ENCODE results near the gene MYO18B. TPM values are rescaled to one million over a fixed set of nuclear protein-coding genes. Genes with fewer than 3 reads are reported as not detected.

Gene MYO18B
- total and polyA plus RNA-seq, 2 donors (not counting 1 experiment from before 2014, with no cell fraction given) = 0.15 TPM; not detected in 1

GRCh38 chr22:25714070-25714469, 27.9 kb upstream of the MYO18B start:
- Mint-ChIP-seq H3K4me1 (no peaks in the 10 kb centered on the region), H3K4me3 (no peak overlapping the region), H3K27me3 (no peaks in the 10 kb centered on the region), H3K9me3 (ENCODE audit: insufficient read depth) (no peaks in the 10 kb centered on the region), H3K27ac (no peak overlapping the region)
- Histone ChIP-seq H3K79me2 (ENCODE audit: control insufficient read depth, insufficient read depth, low read length) (peaks cover 3% of the 10 kb centered on the region), H3K9ac (ENCODE audit: low read length) (no peak overlapping the region), H3K4me2 (replicated peaks; ENCODE audit: low read depth, low read length, poor library complexity, severe bottlenecking) (no peak overlapping the region), H2AFZ (ENCODE audit: insufficient read depth, low read depth, low read length, poor library complexity, severe bottlenecking) (no peak overlapping the region), H3K4me1 (ENCODE audit: control insufficient read depth in 2 of 2, insufficient read depth in 2 of 2, low read length in 2 of 2) (no peaks in the 10 kb centered on the region), H3K4me3 (ENCODE audit: control extremely low read depth in 1 of 5, extremely low read depth in 1 of 5, insufficient read depth in 1 of 5, low read depth in 2 of 5, low read length in 4 of 5) (no peak overlapping the region), H3K27ac (ENCODE audit: low read length in 2 of 2) (no peak overlapping the region), H3K27me3 (replicated peaks in 1 of 4; ENCODE audit: control extremely low read depth in 1 of 4, control insufficient read depth in 3 of 4, insufficient read depth in 4 of 4, low read length in 3 of 4) (no peaks in the 10 kb centered on the region), H3K9me3 (ENCODE audit: control extremely low read depth in 1 of 3, control insufficient read depth in 2 of 3, insufficient read depth in 1 of 3, low read length in 2 of 3) (no peaks in the 10 kb centered on the region), H4K20me1 (ENCODE audit: control insufficient read depth, insufficient read depth, low read length, poor library complexity, severe bottlenecking) (no peaks in the 10 kb centered on the region), H3K36me3 (replicated peaks in 1 of 2; ENCODE audit: control extremely low read depth in 1 of 2, control insufficient read depth in 1 of 2, extremely low read depth in 1 of 2, insufficient read depth in 2 of 2, low read length in 1 of 2) (peaks cover 4 to 82% of the 10 kb centered on the region in 2 experiments)
- TF ChIP-seq EZH2 (IDR thresholded peaks at IDR 0.05; ENCODE audit: borderline replicate concordance, insufficient read depth, low read depth, low read length, poor library complexity, severe bottlenecking) (no peak), CTCF (IDR thresholded peaks at IDR 0.05) (no peak)
- ChIA-PET POLR2A (no interaction called here), CTCF (interaction anchor here (2.5 kb wide), 1 partner anchor 9 kb away, joined by 7 read pairs; no protein-coding TSS in a partner anchor)
- WGBS (ENCODE audit: insufficient coverage) = 97% methylated on average over 3 of the region's 7 CpGs
- ATAC-seq (ENCODE audit: low read depth) = no peak
- DNase-seq = no peak
- intact Hi-C loops (cut with micrococcal nuclease) = no loop called here

- 77% methylated on average over 3 of the region's 6 CpGs for WGBS (ENCODE audit: insufficient coverage)
These were observed 27.2 kb upstream of the MYO18B start for GRCh38 chr22:25714739-25715138.

More at GRCh38 chr22:25714739-25715138, 27.2 kb upstream of the MYO18B start:
- TF ChIP-seq CTCF (IDR thresholded peaks at IDR 0.05) (no peak), EZH2 (IDR thresholded peaks at IDR 0.05; ENCODE audit: borderline replicate concordance, insufficient read depth, low read depth, low read length, poor library complexity, severe bottlenecking) (no peak)
- no peak overlapping the region for H3K27ac ChIP-seq (ENCODE audit: low read length in 2 of 2)
- Mint-ChIP-seq H3K4me3 (no peak overlapping the region), H3K9me3 (ENCODE audit: insufficient read depth) (no peaks in the 10 kb centered on the region), H3K27ac (no peak overlapping the region), H3K27me3 (no peaks in the 10 kb centered on the region), H3K4me1 (no peaks in the 10 kb centered on the region)
- DNase-seq (no peak), ATAC-seq (ENCODE audit: low read depth) (no peak)
- no peak overlapping the region for H3K4me2 ChIP-seq (replicated peaks; ENCODE audit: low read depth, low read length, poor library complexity, severe bottlenecking)
- peaks cover 3% of the 10 kb centered on the region for H3K79me2 ChIP-seq (ENCODE audit: control insufficient read depth, insufficient read depth, low read length)
- no peak overlapping the region for H2AFZ ChIP-seq (ENCODE audit: insufficient read depth, low read depth, low read length, poor library complexity, severe bottlenecking)
- CTCF ChIA-PET = interaction anchor here (2.5 kb wide), 1 partner anchor 9 kb away, joined by 7 read pairs; no protein-coding TSS in a partner anchor
- intact Hi-C loops (cut with micrococcal nuclease) = no loop called here
- no peaks in the 10 kb centered on the region for H4K20me1 ChIP-seq (ENCODE audit: control insufficient read depth, insufficient read depth, low read length, poor library complexity, severe bottlenecking)
- no peaks in the 10 kb centered on the region for H3K27me3 ChIP-seq (replicated peaks in 1 of 4; ENCODE audit: control extremely low read depth in 1 of 4, control insufficient read depth in 3 of 4, insufficient read depth in 4 of 4, low read length in 3 of 4)
- H3K4me3 ChIP-seq (ENCODE audit: control extremely low read depth in 1 of 5, extremely low read depth in 1 of 5, insufficient read depth in 1 of 5, low read depth in 2 of 5, low read length in 4 of 5) = no peak overlapping the region
- no peak overlapping the region for H3K9ac ChIP-seq (ENCODE audit: low read length)
- peaks cover 4 to 82% of the 10 kb centered on the region in 2 experiments for H3K36me3 ChIP-seq (replicated peaks in 1 of 2; ENCODE audit: control extremely low read depth in 1 of 2, control insufficient read depth in 1 of 2, extremely low read depth in 1 of 2, insufficient read depth in 2 of 2, low read length in 1 of 2)
- POLR2A ChIA-PET = no interaction called here
- no peaks in the 10 kb centered on the region for H3K9me3 ChIP-seq (ENCODE audit: control extremely low read depth in 1 of 3, control insufficient read depth in 2 of 3, insufficient read depth in 1 of 3, low read length in 2 of 3)
- H3K4me1 ChIP-seq (ENCODE audit: control insufficient read depth in 2 of 2, insufficient read depth in 2 of 2, low read length in 2 of 2) = no peaks in the 10 kb centered on the region
